ENCODE measurements around the gene MAPK9.

The MAPK9 gene

GRCh38 chr5:180208435-180209081, 83.3 kb downstream of the MAPK9 start:
- no peaks in the 10 kb centered on the region for H3K36me3 ChIP-seq (ENCODE audit: low read length)
- H3K9ac ChIP-seq (ENCODE audit: low read length) = no peak overlapping the region
- no peak overlapping the region for H3K4me2 ChIP-seq (ENCODE audit: low read depth, low read length, poor library complexity, severe bottlenecking)
- no peaks in the 10 kb centered on the region for H4K20me1 ChIP-seq (ENCODE audit: low read depth, low read length)
- H3K79me2 ChIP-seq (ENCODE audit: insufficient read depth, low read length) = no peaks in the 10 kb centered on the region
- H3K27me3 ChIP-seq (ENCODE audit: low read length) = no peaks in the 10 kb centered on the region
- H3K9me2 ChIP-seq (replicated peaks; ENCODE audit: insufficient read depth, low read length) = no peaks in the 10 kb centered on the region
- no peak overlapping the region for H2AFZ ChIP-seq (ENCODE audit: low read depth, low read length, severe bottlenecking)
- no peaks in the 10 kb centered on the region for H3K9me3 ChIP-seq (ENCODE audit: insufficient read depth, low read length)
- no peak overlapping the region for H3K4me3 ChIP-seq (ENCODE audit: insufficient read depth, low read length, poor library complexity, severe bottlenecking)
- H3K27ac ChIP-seq (ENCODE audit: low read depth, low read length) = no peak overlapping the region
- TF ChIP-seq EZH2phosphoT487 (conservative IDR thresholded peaks at IDR 0.05; ENCODE audit: low read length) (no peak), CTCF (IDR thresholded peaks at IDR 0.05; ENCODE audit: insufficient read depth, low read length, poor library complexity, severe bottlenecking) (no peak)
- no peaks in the 10 kb centered on the region for H3F3A ChIP-seq (ENCODE audit: insufficient read depth)

- H3K9me3 ChIP-seq (ENCODE audit: insufficient read depth, low read length) = no peaks in the 10 kb centered on the region
- H3K36me3 ChIP-seq (ENCODE audit: low read length) = no peaks in the 10 kb centered on the region
- no peaks in the 10 kb centered on the region for H4K20me1 ChIP-seq (ENCODE audit: low read depth, low read length)
- no peaks in the 10 kb centered on the region for H3K27me3 ChIP-seq (ENCODE audit: low read length)
- no peak for TF ChIP-seq EZH2phosphoT487 (conservative IDR thresholded peaks at IDR 0.05; ENCODE audit: low read length)
- H3K79me2 ChIP-seq (ENCODE audit: insufficient read depth, low read length) = no peaks in the 10 kb centered on the region
- no peak overlapping the region for H3K27ac ChIP-seq (ENCODE audit: low read depth, low read length)
- no peak overlapping the region for H3K4me2 ChIP-seq (ENCODE audit: low read depth, low read length, poor library complexity, severe bottlenecking)
- H2AFZ ChIP-seq (ENCODE audit: low read depth, low read length, severe bottlenecking) = no peak overlapping the region
- H3K9me2 ChIP-seq (replicated peaks; ENCODE audit: insufficient read depth, low read length) = no peaks in the 10 kb centered on the region
- no peaks in the 10 kb centered on the region for H3F3A ChIP-seq (ENCODE audit: insufficient read depth)
- H3K9ac ChIP-seq (ENCODE audit: low read length) = no peak overlapping the region
- H3K4me3 ChIP-seq (ENCODE audit: insufficient read depth, low read length, poor library complexity, severe bottlenecking) = no peak overlapping the region
Observed at GRCh38 chr5:180208038-180208434, 83.8 kb downstream of the MAPK9 start.

GRCh38 chr5:180207593-180207992, 84.3 kb downstream of the MAPK9 start:
- H3K79me2 ChIP-seq (ENCODE audit: insufficient read depth, low read length) = no peaks in the 10 kb centered on the region
- H3F3A ChIP-seq (ENCODE audit: insufficient read depth) = no peaks in the 10 kb centered on the region
- H3K9me2 ChIP-seq (replicated peaks; ENCODE audit: insufficient read depth, low read length) = no peaks in the 10 kb centered on the region
- no peak overlapping the region for H3K4me2 ChIP-seq (ENCODE audit: low read depth, low read length, poor library complexity, severe bottlenecking)
- no peaks in the 10 kb centered on the region for H4K20me1 ChIP-seq (ENCODE audit: low read depth, low read length)
- H3K27ac ChIP-seq (ENCODE audit: low read depth, low read length) = no peak overlapping the region
- TF ChIP-seq CTCF (IDR thresholded peaks at IDR 0.05; ENCODE audit: insufficient read depth, low read length, poor library complexity, severe bottlenecking) (no peak), EZH2phosphoT487 (conservative IDR thresholded peaks at IDR 0.05; ENCODE audit: low read length) (no peak)
- H3K4me3 ChIP-seq (ENCODE audit: insufficient read depth, low read length, poor library complexity, severe bottlenecking) = no peak overlapping the region
- H3K27me3 ChIP-seq (ENCODE audit: low read length) = no peaks in the 10 kb centered on the region
- no peaks in the 10 kb centered on the region for H3K36me3 ChIP-seq (ENCODE audit: low read length)
- H3K9ac ChIP-seq (ENCODE audit: low read length) = no peak overlapping the region
- H3K9me3 ChIP-seq (ENCODE audit: insufficient read depth, low read length) = no peaks in the 10 kb centered on the region
- no peak overlapping the region for H2AFZ ChIP-seq (ENCODE audit: low read depth, low read length, severe bottlenecking)

GRCh38 chr5:180206993-180207392, 84.9 kb downstream of the MAPK9 start:
- no peak for TF ChIP-seq EZH2phosphoT487 (conservative IDR thresholded peaks at IDR 0.05; ENCODE audit: low read length)
- TF ChIP-seq CTCF (IDR thresholded peaks at IDR 0.05; ENCODE audit: insufficient read depth, low read length, poor library complexity, severe bottlenecking) = no peak
- no peak overlapping the region for H2AFZ ChIP-seq (ENCODE audit: low read depth, low read length, severe bottlenecking)
- no peak overlapping the region for H3K27ac ChIP-seq (ENCODE audit: low read depth, low read length)
- no peaks in the 10 kb centered on the region for H3K27me3 ChIP-seq (ENCODE audit: low read length)
- no peaks in the 10 kb centered on the region for H3K79me2 ChIP-seq (ENCODE audit: insufficient read depth, low read length)
- H3K4me3 ChIP-seq (ENCODE audit: insufficient read depth, low read length, poor library complexity, severe bottlenecking) = no peak overlapping the region
- no peaks in the 10 kb centered on the region for H3K36me3 ChIP-seq (ENCODE audit: low read length)
- H3K4me2 ChIP-seq (ENCODE audit: low read depth, low read length, poor library complexity, severe bottlenecking) = no peak overlapping the region
- H3F3A ChIP-seq (ENCODE audit: insufficient read depth) = no peaks in the 10 kb centered on the region
- H3K9ac ChIP-seq (ENCODE audit: low read length) = no peak overlapping the region
- H4K20me1 ChIP-seq (ENCODE audit: low read depth, low read length) = no peaks in the 10 kb centered on the region
- H3K9me3 ChIP-seq (ENCODE audit: insufficient read depth, low read length) = no peaks in the 10 kb centered on the region
- no peaks in the 10 kb centered on the region for H3K9me2 ChIP-seq (replicated peaks; ENCODE audit: insufficient read depth, low read length)

Measured in SU-DHL-6 (cell line).